GM10847 (cell line): ENCODE results near the gene OR2V1.

ENCODE experiments used
- POLR2A ChIP-seq: IDR thresholded peaks from 2 replicates; pipeline ENCODE4 v1.6.1; 2011; ENCODE audit not compliant: insufficient read length; ENCODE audit errors: extremely low read depth

Gene OR2V1

GRCh38 chr5:181114284-181114843, 16.6 kb downstream of the OR2V1 start:
- no peak for TF ChIP-seq POLR2A

GRCh38 chr5:181112476-181112875, 18.5 kb downstream of the OR2V1 start:
- TF ChIP-seq POLR2A, result no peak

GRCh38 chr5:181111010-181111409, 20.0 kb downstream of the OR2V1 start:
- TF ChIP-seq POLR2A, result no peak

- TF ChIP-seq POLR2A, result no peak
Observed at GRCh38 chr5:181109489-181110013, 21.4 kb downstream of the OR2V1 start.

GRCh38 chr5:181108578-181109165, 22.3 kb downstream of the OR2V1 start:
- TF ChIP-seq POLR2A, result no peak

GRCh38 chr5:181107699-181108098, 23.3 kb downstream of the OR2V1 start:
- no peak for TF ChIP-seq POLR2A

- TF ChIP-seq POLR2A, result no peak
Observed at GRCh38 chr5:181105391-181106025, 25.5 kb downstream of the OR2V1 start.

GRCh38 chr5:181100121-181100875, 30.7 kb downstream of the OR2V1 start:
- no peak for TF ChIP-seq POLR2A

GRCh38 chr5:181099602-181100086, 31.3 kb downstream of the OR2V1 start:
- no peak for TF ChIP-seq POLR2A

GRCh38 chr5:181098762-181099601, 32.0 kb downstream of the OR2V1 start:
- TF ChIP-seq POLR2A, result no peak

- no peak for TF ChIP-seq POLR2A
Observed at GRCh38 chr5:181092428-181092827, 38.5 kb downstream of the OR2V1 start.

GRCh38 chr5:181088289-181088688, 42.7 kb downstream of the OR2V1 start:
- TF ChIP-seq POLR2A, result no peak

GRCh38 chr5:181087309-181087708, 43.7 kb downstream of the OR2V1 start:
- no peak for TF ChIP-seq POLR2A

- no peak for TF ChIP-seq POLR2A
Observed at GRCh38 chr5:181086884-181087205, 44.1 kb downstream of the OR2V1 start.
